H1 (cell line): Measurements from ENCODE around the gene TPMT. TPM values are rescaled to one million over a fixed set of nuclear protein-coding genes. Genes with fewer than 3 reads are reported as not detected.

Source experiments
- CTCF ChIA-PET: fragments of 300-600 bp; sonication (Branson Sonifier 250); formaldehyde crosslinking; loops from one replicate; lab custom pipeline; 2021; ENCODE audit not compliant: partially characterized antibody; lab: Charles Lee
- POLR2A ChIA-PET: fragments of 300-600 bp; sonication (Branson Sonifier 250); formaldehyde crosslinking; loops from one replicate; lab custom pipeline; 2021; ENCODE audit warnings: inconsistent platforms; ENCODE audit not compliant: partially characterized antibody; lab: Charles Lee
- DNase-seq, 2 experiments: peaks; one replicate each; pipeline versions ENCODE4 v3.0.0 to v3.0.0-alpha.2; 2010 to 2022; ENCODE audit warnings: low spot score in 2 of 2, low read depth in 1 of 2, mixed read lengths in 1 of 2
- FAIRE-seq: peaks from 2 replicates; lab custom pipeline; 2011; peaks lifted over from hg19 to GRCh38; lab: Jason Lieb, UNC
- H2AFZ ChIP-seq: 2 replicates; pipeline ENCODE4 v1.8.1; 2012; ENCODE audit warnings: low read length, inconsistent platforms
- H2AK5ac ChIP-seq: 2 replicates; pipeline ENCODE4 v1.6.1; 2013; ENCODE audit warnings: low read depth, low read length
- H2BK120ac ChIP-seq: replicated peaks from 2 replicates; pipeline ENCODE3; 2013; ENCODE audit warnings: low read depth, low read length, inconsistent platforms
- H2BK12ac ChIP-seq: 2 replicates; pipeline ENCODE4 v1.6.1; 2013; ENCODE audit warnings: low read depth, low read length
- H2BK15ac ChIP-seq: 2 replicates; pipeline ENCODE4 v1.6.1; 2013; ENCODE audit warnings: low read length
- H2BK20ac ChIP-seq: 2 replicates; pipeline ENCODE4 v1.6.1; 2013; ENCODE audit warnings: low read length
- H2BK5ac ChIP-seq: 2 replicates; pipeline ENCODE4 v1.6.1; 2013; ENCODE audit warnings: low read depth, low read length
- H3K14ac ChIP-seq: 2 replicates; pipeline ENCODE4 v1.6.1; 2013; ENCODE audit warnings: inconsistent platforms; ENCODE audit not compliant: insufficient read length
- H3K18ac ChIP-seq: 2 replicates; pipeline ENCODE4 v1.6.1; 2013; ENCODE audit warnings: low read length; ENCODE audit errors: extremely low read depth
- H3K23ac ChIP-seq: 2 replicates; pipeline ENCODE4 v1.6.1; 2013; ENCODE audit warnings: inconsistent platforms; ENCODE audit not compliant: insufficient read length
- H3K23me2 ChIP-seq: 2 replicates; pipeline ENCODE4 v1.6.1; 2013; ENCODE audit warnings: low read depth, low read length
- H3K27ac ChIP-seq: 2 replicates; pipeline ENCODE4 v1.6.1; 2011; ENCODE audit warnings: low read depth, low read length, inconsistent platforms
- H3K27me3 ChIP-seq, 4 experiments: replicated peaks in 1 of 4; 1 replicate in 1 of 4; 2 replicates in 3 of 4; pipeline versions ENCODE4 v1.6.1 to v1.8.1; 2011 to 2013; ENCODE audit warnings: low read length in 3 of 4, mild to moderate bottlenecking in 3 of 4, inconsistent platforms in 2 of 4, mixed read lengths in 2 of 4, moderate library complexity in 1 of 4; ENCODE audit not compliant: control insufficient read depth in 3 of 4, insufficient read depth in 3 of 4; ENCODE audit errors: extremely low read depth in 1 of 4
- H3K36me3 ChIP-seq, 4 experiments: 2 replicates each; pipeline versions ENCODE4 v1.6.1 to v1.8.1; 2011 to 2013; ENCODE audit warnings: mild to moderate bottlenecking in 4 of 4, low read length in 3 of 4, moderate library complexity in 2 of 4, control low read depth in 1 of 4, inconsistent platforms in 1 of 4; ENCODE audit not compliant: insufficient read depth in 4 of 4, control insufficient read depth in 2 of 4
- H3K4ac ChIP-seq: replicated peaks from 2 replicates; pipeline ENCODE3; 2013; ENCODE audit warnings: low read length, low read depth, mixed read lengths, inconsistent platforms; ENCODE audit not compliant: insufficient read length
- H3K4me1 ChIP-seq, 4 experiments: replicated peaks in 1 of 4; 1 replicate in 1 of 4; 2 replicates in 3 of 4; pipeline versions ENCODE4 v1.6.1 to v1.8.1; 2011 to 2013; ENCODE audit warnings: low read length in 3 of 4, inconsistent platforms in 2 of 4, mixed read lengths in 1 of 4; ENCODE audit not compliant: insufficient read depth in 4 of 4, control insufficient read depth in 3 of 4
- H3K4me2 ChIP-seq, 2 experiments: 2 replicates each; pipeline versions ENCODE4 v1.6.1 to v1.8.1; 2011 to 2013; ENCODE audit warnings: low read depth in 2 of 2, low read length in 2 of 2, control low read depth in 1 of 2, inconsistent platforms in 1 of 2, mild to moderate bottlenecking in 1 of 2; ENCODE audit not compliant: insufficient read depth in 1 of 2
- H3K4me3 ChIP-seq, 4 experiments: fragments of 200-600, 300-600 bp in 1 of 4; sonication (generic), shearing (Covaris generic), sonication (Bioruptor Twin) in 1 of 4; 2 replicates each; pipeline versions ENCODE4 v1.5.1 to v1.8.1; 2011 to 2016; ENCODE audit warnings: low read length in 4 of 4, low read depth in 3 of 4, control low read depth in 2 of 4, inconsistent platforms in 2 of 4, mild to moderate bottlenecking in 2 of 4, mixed read lengths in 1 of 4, moderate library complexity in 1 of 4; ENCODE audit not compliant: insufficient read depth in 2 of 4; ENCODE audit errors: extremely low read depth in 1 of 4
- H3K56ac ChIP-seq: replicated peaks from 2 replicates; pipeline ENCODE3; 2013; ENCODE audit warnings: low read depth, mild to moderate bottlenecking, mixed read lengths, low read length, inconsistent platforms; ENCODE audit not compliant: insufficient read length
- H3K79me1 ChIP-seq: 2 replicates; pipeline ENCODE4 v1.6.1; 2013; ENCODE audit warnings: low read depth, low read length, control low read depth
- H3K79me2 ChIP-seq, 2 experiments: 2 replicates each; pipeline versions ENCODE4 v1.6.1 to v1.8.1; 2012 to 2013; ENCODE audit warnings: low read length in 2 of 2, mild to moderate bottlenecking in 2 of 2, inconsistent platforms in 1 of 2; ENCODE audit not compliant: insufficient read depth in 2 of 2, control insufficient read depth in 1 of 2
- H3K9ac ChIP-seq, 4 experiments: replicated peaks in 1 of 4; 1 replicate in 1 of 4; 2 replicates in 3 of 4; pipeline versions ENCODE4 v1.6.1 to v1.8.1; 2011 to 2013; ENCODE audit warnings: low read depth in 3 of 4, low read length in 3 of 4, control low read depth in 2 of 4, mild to moderate bottlenecking in 2 of 4, moderate library complexity in 2 of 4, inconsistent platforms in 1 of 4; ENCODE audit errors: extremely low read depth in 1 of 4
- H3K9me3 ChIP-seq, 2 experiments: 2 replicates each; pipeline versions ENCODE4 v1.6.1 to v1.8.1; 2012 to 2013; ENCODE audit warnings: mild to moderate bottlenecking in 2 of 2, moderate library complexity in 2 of 2, control low read depth in 1 of 2, inconsistent platforms in 1 of 2, low read depth in 1 of 2, low read length in 1 of 2, mixed read lengths in 1 of 2; ENCODE audit not compliant: insufficient read depth in 2 of 2
- H4K20me1 ChIP-seq, 2 experiments: replicated peaks in 1 of 2; 2 replicates each; pipeline versions ENCODE3 to v1.8.1; 2011 to 2013; ENCODE audit warnings: inconsistent platforms in 2 of 2, low read length in 2 of 2, mild to moderate bottlenecking in 1 of 2; ENCODE audit not compliant: insufficient read depth in 2 of 2, control insufficient read depth in 1 of 2
- H4K5ac ChIP-seq: 2 replicates; pipeline ENCODE4 v1.6.1; 2013; ENCODE audit warnings: low read length, low read depth, mixed read lengths, inconsistent platforms; ENCODE audit not compliant: insufficient read length
- H4K8ac ChIP-seq: 2 replicates; pipeline ENCODE4 v1.8.0; 2013; ENCODE audit warnings: mild to moderate bottlenecking, moderate library complexity, low read length, inconsistent platforms; ENCODE audit not compliant: insufficient read depth; ENCODE audit errors: extremely low read depth
- H4K91ac ChIP-seq: replicated peaks from 2 replicates; pipeline ENCODE3; 2013; ENCODE audit warnings: low read length, mixed read lengths, inconsistent platforms; ENCODE audit not compliant: insufficient read length
- GTF2F1 ChIP-seq: IDR thresholded peaks from 2 replicates; pipeline ENCODE4 v1.6.1; 2012; ENCODE audit warnings: low read depth, low read length, improper control_type of control experiment, borderline replicate concordance
- SAP30 ChIP-seq: fragments of 300-600 bp; sonication (generic); IDR thresholded peaks from 2 replicates; pipeline ENCODE4 v1.7.1; 2012; ENCODE audit warnings: low read length, moderate library complexity, mild to moderate bottlenecking, inconsistent platforms; ENCODE audit not compliant: insufficient read depth, insufficient replicate concordance
- WGBS, 2 experiments: shearing (Covaris generic) in 1 of 2; methylation state at CpG; one replicate each; pipeline versions ENCODE4 v1.1.6 to v1.1.7; 2013 to 2015; ENCODE audit warnings: low lambda C conversion rate in 2 of 2, mixed read lengths in 2 of 2, inconsistent platforms in 1 of 2, low coverage in 1 of 2, missing lambda C conversion rate in 1 of 2; ENCODE audit not compliant: insufficient replicate concordance in 2 of 2, insufficient coverage in 1 of 2, insufficient read length in 1 of 2; ENCODE audit errors: extremely low coverage in 1 of 2, missing lambda C conversion rate in 1 of 2; 5-methylcytosine and 5-hydroxymethylcytosine counted together
- polyA plus RNA-seq, 7 experiments: library from polyadenylated mRNA; depleted of rRNA in 3 of 7; stranded (reverse) in 5 of 7; unstranded in 2 of 7; fragments of >200 nt in 5 of 7; fragments of 200-250 nt in 2 of 7; gene quantifications; 1 replicate in 5 of 7; 2 replicates in 1 of 7; 4 replicates in 1 of 7; pipeline versions ENCODE4 v1.2.1 to v1.2.3, GENCODE V29; 2011 to 2013; ENCODE audit warnings: missing spikeins in 2 of 7, mixed read lengths in 2 of 7
- total RNA-seq: library from RNA; stranded (reverse); fragmentation: NEBNext Ultra II Directional; extraction: Animal tissue kit (Norgen Biotek cat#: 25700); gene quantifications from 2 replicates; pipeline ENCODE4 v1.2.1, GENCODE V29; 2021

TPMT gene
- total and polyA plus RNA-seq, 2 of the 8 experiments (the other 6 are each of a cell fraction or from before 2014, with no cell fraction given), result 12.3 to 17.2 TPM

GRCh38 chr6:18147160-18147559, 7.7 kb downstream of the TPMT start:
- 91% methylated on average over 2 of the region's 2 CpGs; no CpG with 5 or more reads in 1 of the 2 experiments for whole genome bisulfite sequencing, 2 experiments
- H3K23ac ChIP-seq, result no peak overlapping the region
- H3K23me2 ChIP-seq, result no peaks in the 10 kb centered on the region
- H4K5ac ChIP-seq, result no peak overlapping the region
- no peaks in the 10 kb centered on the region for H3K27me3 ChIP-seq
- CTCF ChIA-PET, result no interaction called here
- H3K4me1 ChIP-seq, result no peaks in the 10 kb centered on the region
- FAIRE-seq, result no peak
- peaks cover 0 to 15% (median 0%) of the 10 kb centered on the region in 4 experiments; a peak in 4 of 8 replicates for H3K36me3 ChIP-seq
- H3K79me1 ChIP-seq, result no peaks in the 10 kb centered on the region
- H2BK12ac ChIP-seq, result no peak overlapping the region
- no peak overlapping the region for H4K8ac ChIP-seq
- no peak overlapping the region for H3K9ac ChIP-seq
- no peak overlapping the region for H2BK20ac ChIP-seq
- H3K27ac ChIP-seq, result no peak overlapping the region
- no peak overlapping the region for H2BK5ac ChIP-seq
- no peak overlapping the region for H3K4me3 ChIP-seq
- H3K56ac ChIP-seq, result no peak overlapping the region
- H3K4me2 ChIP-seq, result no peak overlapping the region
- H2AK5ac ChIP-seq, result no peak overlapping the region
- H3K18ac ChIP-seq, result no peak overlapping the region
- H4K20me1 ChIP-seq, result no peaks in the 10 kb centered on the region
- H3K79me2 ChIP-seq, result no peaks in the 10 kb centered on the region
- no peak overlapping the region for H2AFZ ChIP-seq
- DNase-seq, result no peak
- no peak overlapping the region for H2BK15ac ChIP-seq
- H3K14ac ChIP-seq, result no peak overlapping the region
- H2BK120ac ChIP-seq, result no peak overlapping the region
- no peak overlapping the region for H4K91ac ChIP-seq
- H3K4ac ChIP-seq, result no peak overlapping the region
- H3K9me3 ChIP-seq, result no peaks in the 10 kb centered on the region
- POLR2A ChIA-PET, result no interaction called here
- TF ChIP-seq GTF2F1 (no peak), SAP30 (no peak)
